ENCODE measurements around the gene BOD1L2.

The BOD1L2 gene

DNA sequence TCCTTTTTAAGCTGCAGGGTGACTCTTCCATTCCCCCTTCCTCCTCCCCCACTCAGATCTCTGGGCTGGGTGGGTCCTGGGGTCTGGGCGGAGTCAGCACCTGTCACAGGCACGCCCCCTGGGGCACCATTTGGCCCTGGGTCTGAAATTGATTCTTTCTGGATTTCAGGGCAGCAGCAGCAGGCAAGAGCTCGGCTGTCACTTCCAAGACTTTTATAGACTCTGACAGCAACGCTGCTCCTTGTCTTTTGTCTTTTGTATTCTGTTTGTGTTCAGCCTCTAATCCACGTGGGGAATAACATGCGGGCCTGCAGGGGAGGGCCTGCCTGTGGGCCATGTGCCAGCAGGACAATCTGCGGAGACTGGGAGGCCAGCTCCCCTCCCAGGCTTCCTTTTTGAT is 3.9 kb downstream of the BOD1L2 start:
- DNase-seq: no peak

DNA sequence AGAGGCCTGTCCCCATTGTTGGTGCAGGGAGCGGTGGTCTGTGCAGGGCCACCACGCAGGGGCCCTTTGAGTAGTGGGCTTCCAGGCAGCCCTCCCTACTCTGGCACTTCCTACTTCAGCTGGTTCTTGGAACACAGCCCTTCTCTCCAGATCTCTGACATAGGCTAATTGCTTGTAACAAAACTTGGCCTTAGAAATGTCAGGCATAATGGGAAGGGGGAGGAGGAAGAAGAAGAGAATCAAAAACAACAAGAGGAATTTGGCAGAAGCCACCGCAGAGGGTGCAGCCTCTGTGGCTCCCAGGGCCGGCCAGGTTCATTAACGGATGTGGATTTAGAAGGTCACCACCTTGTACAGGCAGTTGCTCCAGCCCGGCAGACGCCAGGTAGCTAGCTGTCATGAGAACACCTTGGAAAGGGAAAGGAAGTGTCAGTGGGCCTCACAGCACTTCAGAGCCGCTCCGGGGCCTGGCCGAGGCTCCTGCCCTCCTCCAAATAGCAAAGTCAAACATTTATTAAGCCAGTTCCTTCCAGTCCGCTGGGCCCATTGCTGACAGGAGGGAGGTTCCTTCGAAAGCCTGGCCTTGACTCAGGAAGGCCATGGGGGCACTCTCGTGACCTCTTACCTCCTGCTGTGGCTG is 7.4 kb downstream of the BOD1L2 start:
- DNase-seq: no peak

DNA sequence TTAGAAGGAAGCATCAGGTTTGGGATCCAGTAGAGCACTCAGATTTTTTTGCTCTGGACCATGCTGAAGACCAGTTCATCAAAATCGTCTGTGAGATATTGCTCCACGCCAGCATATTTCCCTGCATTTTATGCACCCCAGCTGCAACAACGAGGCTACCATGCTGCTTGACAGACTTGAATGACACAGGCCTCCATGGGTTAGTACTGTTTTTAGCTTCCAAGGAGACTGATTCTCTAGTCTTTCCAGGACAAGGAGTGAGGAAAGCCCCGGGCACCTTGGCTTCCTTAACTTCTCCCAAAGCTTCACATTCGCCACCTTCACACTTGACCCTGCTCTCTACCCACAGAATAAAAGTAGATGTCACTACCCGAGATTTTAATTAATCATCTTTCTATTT is 17.5 kb downstream of the BOD1L2 start:
- no peak for DNase-seq

DNA sequence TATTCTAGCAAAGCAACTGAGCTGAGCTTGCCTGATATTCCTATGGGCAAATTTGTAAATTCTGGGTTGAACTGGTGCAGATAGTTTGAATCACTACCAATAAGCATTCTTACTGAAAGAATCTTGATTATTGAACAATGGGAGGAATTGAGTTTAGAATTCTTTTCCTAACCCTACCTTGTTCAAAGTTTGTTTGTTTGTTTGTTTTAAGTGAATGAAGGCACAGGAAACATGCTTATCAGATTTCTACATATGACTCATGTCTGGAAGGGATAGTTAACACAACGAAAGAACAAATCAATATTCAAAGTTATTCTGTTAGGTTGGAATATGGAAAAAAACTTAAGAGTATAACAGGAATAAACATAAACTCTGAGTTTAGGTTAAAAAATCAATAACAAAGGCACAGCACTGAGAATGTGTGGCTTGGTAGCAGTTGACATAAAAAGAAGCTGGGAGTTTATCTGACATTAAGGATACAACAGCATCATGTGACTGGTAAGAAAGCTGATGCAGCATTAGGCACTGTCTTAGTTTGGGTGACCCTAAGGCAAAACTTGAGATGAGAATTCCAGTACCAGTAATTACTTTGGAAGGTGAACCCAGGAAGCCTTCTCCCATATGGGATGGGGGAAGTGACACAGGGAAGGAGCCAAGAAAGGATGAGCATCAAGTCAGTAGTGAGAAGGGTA is 20.9 kb downstream of the BOD1L2 start:
- DNase-seq: no peak

DNA sequence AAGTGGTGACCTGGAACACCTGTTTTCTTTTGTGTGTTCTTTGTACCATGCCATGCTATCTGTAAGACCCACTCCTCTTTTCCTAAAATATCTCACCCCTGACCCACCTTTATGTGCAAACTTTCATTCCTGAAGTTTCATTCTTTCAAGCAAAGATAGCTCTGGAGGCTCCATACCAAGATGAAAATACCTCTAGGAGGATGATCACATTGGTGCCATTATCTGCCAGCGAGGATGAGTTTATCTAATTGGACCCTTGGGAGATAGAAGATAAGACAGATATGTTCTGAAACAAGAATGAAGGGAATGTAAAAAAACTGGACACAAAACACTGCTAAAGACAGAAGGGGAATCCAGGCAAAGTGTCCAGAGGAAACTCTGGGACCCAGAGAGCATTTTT is 24.1 kb downstream of the BOD1L2 start:
- no peak for DNase-seq

DNA sequence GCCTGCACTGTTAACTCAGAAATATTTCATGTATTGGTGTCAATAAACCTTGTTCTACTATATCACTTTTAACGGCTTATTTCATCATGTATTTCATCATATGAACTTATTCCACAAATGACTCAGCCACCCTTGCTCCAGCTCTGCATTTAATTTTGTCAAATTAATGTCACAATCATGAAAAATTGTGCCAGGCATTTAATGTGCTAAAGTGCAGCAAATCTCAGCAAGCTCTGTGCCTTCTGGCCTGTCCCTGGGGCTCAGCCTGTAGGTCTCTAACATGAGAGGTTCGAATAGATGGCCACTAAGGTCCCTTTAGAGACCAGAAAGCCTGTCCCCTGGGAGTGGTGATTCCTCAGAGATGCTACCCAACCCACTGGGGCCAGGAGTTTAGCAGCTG is 28.6 kb downstream of the BOD1L2 start:
- no peak for DNase-seq

DNA sequence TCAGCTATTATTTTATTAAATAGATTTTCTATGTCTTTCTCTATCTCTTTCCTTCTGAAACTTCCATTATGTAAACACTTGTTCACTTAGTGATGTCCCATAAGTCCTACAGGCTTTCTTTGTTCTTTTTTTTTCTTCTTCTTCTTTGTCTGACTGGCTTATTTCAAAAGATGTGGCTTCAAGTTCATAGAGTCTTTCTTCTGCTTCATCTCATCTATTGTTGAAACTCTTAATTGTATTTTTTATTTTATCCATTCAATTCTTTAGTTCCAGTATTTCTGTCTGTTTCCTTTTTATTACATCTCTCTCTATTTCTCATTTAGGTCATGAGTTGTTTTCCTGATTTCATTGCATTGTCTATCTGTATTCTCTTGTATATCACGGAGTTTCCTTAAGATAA is 38.5 kb downstream of the BOD1L2 start:
- no peak for DNase-seq

DNA sequence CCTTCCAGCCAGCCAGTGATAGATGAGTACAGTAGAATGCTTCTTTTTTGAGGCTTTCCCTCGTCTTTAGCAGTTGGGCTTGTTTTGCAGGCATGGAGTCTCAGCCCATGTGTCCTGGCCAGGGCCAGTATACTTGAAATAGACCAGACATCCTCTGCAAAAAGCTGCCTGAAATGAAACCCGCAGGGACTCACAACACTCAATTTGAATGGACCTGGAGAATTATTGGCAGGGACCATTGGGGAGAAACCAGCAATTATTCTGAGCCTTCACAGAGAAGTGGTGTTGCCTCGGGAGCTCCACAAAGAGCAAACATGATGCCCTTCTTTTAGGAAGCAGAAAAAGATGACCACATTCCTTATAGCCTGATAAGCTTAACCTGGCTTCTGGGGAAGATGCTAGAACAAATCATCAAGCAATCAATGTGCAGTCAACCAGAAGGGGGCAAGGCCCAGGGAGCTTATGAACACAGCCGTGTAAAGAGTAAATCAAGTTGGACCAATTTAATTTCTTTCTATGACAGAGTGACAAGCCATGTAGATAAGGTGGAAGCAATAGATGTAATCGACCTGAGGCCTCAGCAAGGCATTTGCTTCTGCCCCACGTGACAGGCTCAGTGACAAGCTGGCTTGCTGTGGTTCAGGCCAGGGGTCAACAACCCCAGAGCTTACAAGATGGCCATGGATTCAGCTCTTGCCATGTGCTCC is 42.1 kb downstream of the BOD1L2 start:
- no peak for DNase-seq

DNA sequence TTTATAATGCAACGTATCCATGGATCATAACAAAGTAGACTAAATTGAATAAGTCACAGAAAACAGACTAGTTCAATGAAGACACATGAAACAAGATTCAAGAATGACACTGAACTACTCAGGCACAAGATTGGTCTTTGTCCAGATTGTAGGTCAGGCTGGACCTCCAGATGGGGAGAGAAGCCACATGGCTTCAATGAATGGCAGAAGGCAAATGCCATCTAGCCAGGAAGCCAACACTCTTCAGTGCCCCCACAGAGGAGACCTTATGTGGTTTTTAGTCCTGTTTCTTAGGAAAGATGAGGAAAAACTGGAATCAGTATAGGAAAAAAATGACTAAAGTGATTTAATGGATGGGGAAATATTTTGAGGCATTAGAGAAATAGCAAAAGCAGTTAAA is 43.1 kb downstream of the BOD1L2 start:
- no peak for DNase-seq

DNA sequence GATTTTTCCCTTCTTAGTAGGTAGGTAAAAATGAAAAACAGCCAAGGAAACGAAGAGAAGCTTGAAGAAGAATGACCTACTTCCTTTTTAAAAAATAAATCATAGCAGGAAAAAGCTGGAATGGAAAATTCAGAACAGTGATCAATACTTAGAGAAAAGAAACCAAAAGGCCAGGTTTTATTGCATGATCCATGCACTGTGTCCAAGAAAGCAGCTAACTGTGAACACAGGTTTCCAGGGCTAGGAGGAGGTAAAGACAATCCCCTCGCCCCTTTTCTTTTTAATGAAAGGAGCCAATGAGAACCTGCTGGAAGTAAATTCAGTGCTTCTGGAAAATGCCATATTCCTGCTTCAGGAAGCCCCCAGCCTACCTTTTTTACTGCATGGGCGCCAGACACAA is 47.2 kb downstream of the BOD1L2 start:
- no peak for DNase-seq

DNA sequence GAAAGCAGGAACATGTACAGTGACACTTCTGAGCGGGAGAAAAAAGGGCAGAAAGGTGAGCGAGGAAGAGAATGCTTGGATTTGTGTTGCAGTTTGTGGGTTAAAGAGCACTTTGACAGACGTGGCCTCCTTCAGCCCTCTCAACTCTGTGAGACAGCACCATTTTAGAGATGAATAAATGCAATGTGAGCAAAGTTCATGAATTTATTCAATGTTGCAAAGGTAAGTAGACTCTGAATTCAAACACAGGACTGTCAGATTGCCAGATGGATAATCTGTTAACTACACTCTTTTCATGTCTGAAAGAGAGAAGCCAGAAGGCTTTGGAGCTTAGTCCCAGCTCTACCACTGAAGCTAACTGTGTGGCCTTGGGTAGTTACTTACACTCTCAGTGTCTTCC is 47.7 kb downstream of the BOD1L2 start:
- no peak for DNase-seq

DNA sequence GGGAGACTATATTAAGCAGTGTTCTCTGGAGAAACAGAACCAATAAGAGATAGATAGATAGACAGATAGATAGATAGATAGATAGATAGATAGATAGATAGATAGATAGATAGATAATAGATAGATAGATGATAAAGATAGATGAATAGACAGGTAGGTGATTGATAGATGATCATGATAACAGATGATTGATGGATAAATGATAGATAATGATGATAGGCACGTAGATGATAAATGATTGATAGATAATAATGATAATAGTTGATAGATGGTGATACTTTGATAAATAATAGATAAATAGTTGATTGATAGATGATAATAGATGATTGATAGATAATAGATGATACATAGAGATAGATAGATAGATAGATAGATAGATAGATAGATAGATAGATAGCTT is 48.5 kb downstream of the BOD1L2 start:
- no peak for DNase-seq

DNA sequence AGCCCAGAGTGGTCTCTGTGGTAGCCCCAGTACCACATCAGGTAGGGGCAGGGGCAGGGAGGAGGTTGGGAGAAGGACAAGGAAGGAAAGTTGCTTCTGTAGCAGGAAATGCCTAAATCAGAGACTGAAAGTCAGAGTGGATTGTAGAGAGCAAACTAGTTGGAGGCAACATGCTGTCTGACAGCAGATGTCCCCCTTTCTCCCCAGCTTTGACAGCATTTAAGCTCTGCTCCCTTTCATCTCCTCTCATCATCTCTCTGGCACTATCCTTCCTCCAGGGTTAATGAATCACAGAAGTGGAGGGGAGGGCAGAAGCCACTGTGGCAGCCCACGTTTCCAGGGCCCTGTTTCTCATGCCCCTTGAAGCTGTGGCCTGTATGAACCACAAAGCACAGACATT is 50.4 kb downstream of the BOD1L2 start:
- DNase-seq: no peak

DNA sequence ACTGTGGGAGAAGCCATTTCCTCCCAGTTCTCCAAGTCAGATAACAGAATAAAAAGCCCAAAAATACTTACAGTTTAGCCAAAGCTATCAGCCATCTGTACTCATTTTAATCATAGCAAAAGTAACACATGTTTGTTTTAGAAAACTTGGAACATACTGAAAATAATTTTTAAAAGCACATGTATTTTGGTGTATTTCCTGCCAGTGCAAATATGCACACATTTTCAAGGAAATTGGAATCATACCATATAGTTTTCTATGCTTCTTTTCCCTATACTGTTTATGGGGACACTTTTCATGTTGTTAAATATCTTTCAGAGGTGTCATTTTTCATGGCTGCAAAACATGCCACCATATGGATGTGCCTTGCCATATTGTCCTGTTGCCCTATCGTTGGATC is 51.2 kb downstream of the BOD1L2 start:
- no peak for DNase-seq

Data from fibroblast of upper back skin (primary cell).